ENCODE data around the gene AGXT2.

AGXT2 gene

DNA sequence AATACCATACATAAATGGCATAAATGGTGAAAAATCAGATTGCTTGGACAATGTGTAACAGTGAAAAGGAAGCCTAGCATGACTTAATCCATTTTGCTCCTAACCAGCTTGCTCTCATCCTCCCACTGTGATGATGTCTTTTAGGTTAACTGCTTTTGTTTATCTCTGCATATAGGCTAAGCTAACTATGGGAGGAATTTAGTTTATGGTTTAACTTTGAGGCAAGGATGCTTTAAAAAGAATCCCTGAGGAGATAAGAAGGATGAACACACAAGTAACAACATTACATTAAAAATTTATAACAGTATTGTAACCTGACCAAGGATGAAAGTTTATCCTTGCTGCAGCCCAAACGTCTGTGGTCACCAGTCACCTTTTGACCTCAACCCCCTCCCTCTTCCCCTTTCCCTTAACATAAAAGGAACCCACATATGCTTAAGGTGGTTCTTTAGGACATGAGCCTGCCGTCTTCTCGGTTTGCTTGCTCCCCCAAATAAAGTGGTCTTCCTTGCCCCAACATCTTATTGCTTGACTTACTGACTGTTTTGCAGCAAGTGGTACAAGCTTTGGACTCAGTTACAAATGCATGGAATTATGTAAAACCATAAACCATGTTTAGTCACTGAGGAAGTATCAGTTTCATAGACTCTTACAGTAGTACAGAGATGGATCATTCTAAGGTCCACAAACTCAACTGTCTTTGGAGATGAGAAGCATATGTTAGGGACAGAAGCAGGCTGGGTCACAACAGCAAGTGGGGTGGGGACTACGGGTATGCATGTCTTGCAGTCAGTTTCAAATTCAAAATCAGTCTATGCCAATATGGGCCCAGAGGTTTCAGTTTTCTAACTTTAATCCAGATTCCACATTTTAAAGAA lies 31.3 kb downstream of the AGXT2 start:
- Mint-ChIP-seq H3K4me3 (no peak overlapping the region), H3K27ac (no peak overlapping the region), H3K36me3 (no peaks in the 10 kb centered on the region), H3K4me1 (peaks cover 2% of the 10 kb centered on the region), H3K9me3 (peaks cover 2% of the 10 kb centered on the region), H3K27me3 (peaks cover 5% of the 10 kb centered on the region)
- DNase-seq (ENCODE audit: low spot score in 2 of 2) (no peak), ATAC-seq (ENCODE audit: low read depth) (no peak)

DNA sequence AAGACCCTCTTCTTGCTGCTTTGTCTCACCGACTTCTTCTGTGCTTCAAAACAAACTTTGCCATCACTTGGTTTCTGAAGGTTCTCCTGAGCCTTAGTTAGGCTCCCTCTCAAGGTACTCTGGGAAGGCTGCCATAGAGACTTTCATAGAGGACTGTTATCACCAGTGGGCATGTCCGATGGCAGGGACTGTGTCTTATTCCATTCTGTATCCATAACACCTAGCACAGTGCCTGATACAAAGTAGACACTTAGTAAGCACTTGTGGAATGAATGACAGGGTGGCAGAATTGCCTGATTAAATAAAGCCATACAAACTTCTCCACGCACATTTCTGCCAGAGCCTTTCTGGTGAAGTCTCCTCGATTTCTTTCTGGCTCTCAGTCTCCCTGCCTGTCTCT lies 32.7 kb downstream of the AGXT2 start:
- H3K27me3 Mint-ChIP-seq: peaks cover 8% of the 10 kb centered on the region
- H3K4me3 Mint-ChIP-seq: no peak overlapping the region
- H3K4me1 Mint-ChIP-seq: peaks cover 2% of the 10 kb centered on the region
- no peak overlapping the region for H3K27ac Mint-ChIP-seq
- H3K36me3 Mint-ChIP-seq: no peaks in the 10 kb centered on the region
- peaks cover 2% of the 10 kb centered on the region for H3K9me3 Mint-ChIP-seq
- no peak for DNase-seq (ENCODE audit: low spot score in 2 of 2)
- no peak for ATAC-seq (ENCODE audit: low read depth)

DNA sequence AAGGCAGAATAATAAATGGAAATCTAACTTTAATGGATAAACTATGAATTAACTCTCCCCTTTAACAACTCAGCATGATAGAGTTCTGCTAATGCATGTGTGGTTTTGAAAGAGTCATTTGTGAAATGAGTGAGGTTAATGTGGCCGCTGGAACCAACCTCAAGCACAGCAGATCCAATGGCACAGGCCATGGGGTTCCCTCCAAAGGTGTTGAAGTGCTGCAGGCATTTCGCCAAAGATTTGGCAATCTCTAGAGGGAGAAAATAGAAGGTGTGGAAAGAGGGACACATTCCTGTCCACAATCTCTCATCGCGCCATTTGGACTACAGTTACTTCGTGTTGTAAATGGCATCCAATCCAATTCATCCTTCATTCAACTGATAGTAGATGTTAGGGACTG lies 35.0 kb downstream of the AGXT2 start:
- Mint-ChIP-seq H3K27me3 (peaks cover 16% of the 10 kb centered on the region), H3K36me3 (no peaks in the 10 kb centered on the region), H3K4me1 (peaks cover 2% of the 10 kb centered on the region), H3K27ac (no peak overlapping the region), H3K9me3 (no peaks in the 10 kb centered on the region), H3K4me3 (no peak overlapping the region)
- ATAC-seq (ENCODE audit: low read depth) (no peak), DNase-seq (ENCODE audit: low spot score in 2 of 2) (no peak)

DNA sequence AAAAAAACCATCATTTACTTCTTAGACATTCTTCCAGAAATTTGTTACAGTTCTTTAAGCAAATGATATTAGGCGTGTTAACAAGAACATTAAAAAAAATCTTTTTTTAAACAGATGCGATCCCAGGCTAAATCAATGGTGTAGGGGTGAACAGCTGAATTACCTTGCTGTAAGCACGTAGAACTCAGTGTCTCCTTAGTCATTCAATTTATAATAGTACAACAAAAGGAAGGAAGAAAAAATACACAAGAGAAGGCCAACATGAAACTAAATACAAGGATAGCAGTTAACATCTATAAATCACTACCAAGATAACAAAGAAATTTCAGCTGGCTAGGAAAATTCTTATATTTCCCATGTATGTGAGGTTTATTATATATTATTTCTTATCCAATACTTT lies 35.4 kb downstream of the AGXT2 start:
- H3K4me1 Mint-ChIP-seq: peaks cover 2% of the 10 kb centered on the region
- peaks cover 17% of the 10 kb centered on the region for H3K27me3 Mint-ChIP-seq
- H3K27ac Mint-ChIP-seq: no peak overlapping the region
- no peaks in the 10 kb centered on the region for H3K9me3 Mint-ChIP-seq
- H3K4me3 Mint-ChIP-seq: no peak overlapping the region
- DNase-seq (ENCODE audit: low spot score in 2 of 2): no peak
- no peak for ATAC-seq (ENCODE audit: low read depth)
- no peaks in the 10 kb centered on the region for H3K36me3 Mint-ChIP-seq

DNA sequence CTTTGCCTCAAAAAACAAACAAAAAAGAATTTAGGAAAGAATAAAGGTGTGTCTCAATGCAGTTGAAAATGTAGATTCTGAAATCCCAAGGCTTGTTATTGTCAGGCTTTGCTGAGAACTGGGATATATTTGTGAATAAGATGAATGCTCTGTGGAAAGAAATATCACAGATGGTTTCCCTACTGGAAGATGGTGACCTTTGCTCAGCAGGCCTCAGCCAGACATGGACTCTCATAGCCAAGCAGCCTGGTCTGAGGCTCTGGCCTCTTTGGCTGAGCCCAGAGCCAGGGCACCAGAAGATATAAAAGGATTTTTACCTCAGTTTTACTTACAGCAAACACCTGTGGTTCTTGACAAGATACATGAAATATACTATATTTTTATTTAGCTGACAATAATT lies 37.1 kb downstream of the AGXT2 start:
- H3K36me3 Mint-ChIP-seq: no peaks in the 10 kb centered on the region
- no peak for DNase-seq (ENCODE audit: low spot score in 2 of 2)
- H3K4me3 Mint-ChIP-seq: no peak overlapping the region
- no peaks in the 10 kb centered on the region for H3K4me1 Mint-ChIP-seq
- peaks cover 16% of the 10 kb centered on the region for H3K27me3 Mint-ChIP-seq
- no peaks in the 10 kb centered on the region for H3K9me3 Mint-ChIP-seq
- H3K27ac Mint-ChIP-seq: no peak overlapping the region
- ATAC-seq (ENCODE audit: low read depth): no peak

DNA sequence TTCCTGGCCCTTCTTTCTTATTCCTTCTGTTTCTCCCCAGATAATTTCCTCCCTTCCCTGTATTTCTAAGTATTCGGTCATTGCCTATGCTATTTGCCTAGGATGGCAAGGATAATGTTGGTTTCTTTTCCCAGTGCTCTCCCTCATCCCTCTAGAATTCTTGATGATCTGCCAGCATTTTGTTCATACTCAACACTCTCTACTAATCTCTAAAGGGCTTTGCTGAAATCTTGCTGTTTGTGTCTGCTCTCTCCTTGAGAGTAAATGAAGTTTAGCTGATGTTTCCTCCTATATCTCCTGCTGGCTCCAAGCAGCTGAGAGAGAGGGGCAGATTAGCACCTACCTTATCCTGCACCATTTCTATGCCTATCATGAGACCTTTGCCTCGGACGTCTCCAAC lies 38.1 kb downstream of the AGXT2 start:
- no peaks in the 10 kb centered on the region for H3K4me1 Mint-ChIP-seq
- no peak overlapping the region for H3K27ac Mint-ChIP-seq
- no peaks in the 10 kb centered on the region for H3K9me3 Mint-ChIP-seq
- no peaks in the 10 kb centered on the region for H3K36me3 Mint-ChIP-seq
- no peak for DNase-seq (ENCODE audit: low spot score in 2 of 2)
- ATAC-seq (ENCODE audit: low read depth): no peak
- H3K27me3 Mint-ChIP-seq: peaks cover 19% of the 10 kb centered on the region
- H3K4me3 Mint-ChIP-seq: no peak overlapping the region

DNA sequence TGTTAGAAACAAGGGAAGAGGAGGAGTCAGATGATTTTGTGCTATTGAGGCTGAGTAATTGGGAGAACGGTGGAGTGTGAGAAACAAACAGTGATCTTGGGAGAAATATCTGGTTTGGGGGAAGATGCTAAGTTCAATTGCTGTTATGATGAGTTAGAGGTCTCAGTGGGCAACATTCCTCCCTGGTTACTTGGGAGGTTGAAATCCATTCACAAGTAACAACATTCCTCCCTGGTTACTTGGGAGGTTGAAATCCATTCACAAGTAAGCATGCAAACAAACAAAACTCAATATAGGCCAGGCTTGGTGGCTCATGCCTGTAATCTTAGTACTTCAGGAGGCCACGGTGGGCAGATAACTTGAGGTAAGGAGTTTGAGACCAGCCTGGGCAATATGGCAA lies 38.7 kb downstream of the AGXT2 start:
- Mint-ChIP-seq H3K4me3 (no peak overlapping the region), H3K27ac (no peak overlapping the region), H3K9me3 (no peaks in the 10 kb centered on the region), H3K4me1 (no peaks in the 10 kb centered on the region), H3K36me3 (no peaks in the 10 kb centered on the region), H3K27me3 (peaks cover 22% of the 10 kb centered on the region)
- DNase-seq (ENCODE audit: low spot score in 2 of 2) (no peak), ATAC-seq (ENCODE audit: low read depth) (no peak)

DNA sequence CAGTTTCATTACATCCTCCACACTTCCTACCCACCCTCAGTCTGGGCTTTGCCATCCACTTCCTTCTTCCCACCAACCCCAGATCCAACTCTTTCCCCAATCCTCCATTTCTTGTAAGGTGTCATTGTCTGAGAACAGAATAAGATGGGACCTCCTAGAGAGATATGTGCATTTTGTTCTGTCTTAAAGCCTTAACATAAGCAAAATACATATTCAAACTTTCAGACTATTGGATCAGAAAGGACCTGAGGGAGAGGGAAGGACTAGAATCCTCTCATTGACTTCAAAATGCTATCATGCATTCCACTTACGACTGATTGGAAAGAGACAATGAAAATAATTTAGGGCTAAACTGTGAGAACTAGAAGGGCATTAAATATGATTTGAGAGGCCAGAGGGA lies 43.0 kb downstream of the AGXT2 start:
- H3K36me3 Mint-ChIP-seq: no peaks in the 10 kb centered on the region
- H3K4me1 Mint-ChIP-seq: no peaks in the 10 kb centered on the region
- no peak overlapping the region for H3K4me3 Mint-ChIP-seq
- DNase-seq (ENCODE audit: low spot score in 2 of 2): no peak
- H3K27ac Mint-ChIP-seq: no peak overlapping the region
- H3K9me3 Mint-ChIP-seq: no peaks in the 10 kb centered on the region
- peaks cover 19% of the 10 kb centered on the region for H3K27me3 Mint-ChIP-seq
- ATAC-seq (ENCODE audit: low read depth): no peak

DNA sequence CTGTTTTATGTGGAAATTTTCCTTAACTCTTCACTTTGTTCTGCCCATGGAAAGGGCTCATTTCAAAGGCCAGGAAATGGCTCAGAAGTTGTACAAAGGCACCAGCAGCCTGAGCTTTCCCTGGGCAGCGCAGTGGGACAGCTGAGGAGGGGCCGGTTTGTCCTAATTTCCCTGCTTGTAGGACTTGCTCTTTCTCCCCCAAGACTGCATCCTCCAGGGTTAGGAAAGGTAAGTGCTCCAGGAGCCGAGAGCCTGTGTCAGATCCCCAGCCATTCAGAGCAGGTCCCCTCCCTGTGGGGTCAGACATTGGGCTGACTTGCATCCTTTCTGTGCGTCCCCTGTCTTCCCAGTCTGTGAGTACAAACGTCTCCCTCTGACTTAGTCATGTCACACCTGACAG lies 43.5 kb downstream of the AGXT2 start:
- ATAC-seq (ENCODE audit: low read depth) (no peak), DNase-seq (ENCODE audit: low spot score in 2 of 2) (no peak)
- Mint-ChIP-seq H3K36me3 (no peaks in the 10 kb centered on the region), H3K27ac (no peak overlapping the region), H3K27me3 (peaks cover 15% of the 10 kb centered on the region), H3K9me3 (no peaks in the 10 kb centered on the region), H3K4me3 (no peak overlapping the region), H3K4me1 (no peaks in the 10 kb centered on the region)

DNA sequence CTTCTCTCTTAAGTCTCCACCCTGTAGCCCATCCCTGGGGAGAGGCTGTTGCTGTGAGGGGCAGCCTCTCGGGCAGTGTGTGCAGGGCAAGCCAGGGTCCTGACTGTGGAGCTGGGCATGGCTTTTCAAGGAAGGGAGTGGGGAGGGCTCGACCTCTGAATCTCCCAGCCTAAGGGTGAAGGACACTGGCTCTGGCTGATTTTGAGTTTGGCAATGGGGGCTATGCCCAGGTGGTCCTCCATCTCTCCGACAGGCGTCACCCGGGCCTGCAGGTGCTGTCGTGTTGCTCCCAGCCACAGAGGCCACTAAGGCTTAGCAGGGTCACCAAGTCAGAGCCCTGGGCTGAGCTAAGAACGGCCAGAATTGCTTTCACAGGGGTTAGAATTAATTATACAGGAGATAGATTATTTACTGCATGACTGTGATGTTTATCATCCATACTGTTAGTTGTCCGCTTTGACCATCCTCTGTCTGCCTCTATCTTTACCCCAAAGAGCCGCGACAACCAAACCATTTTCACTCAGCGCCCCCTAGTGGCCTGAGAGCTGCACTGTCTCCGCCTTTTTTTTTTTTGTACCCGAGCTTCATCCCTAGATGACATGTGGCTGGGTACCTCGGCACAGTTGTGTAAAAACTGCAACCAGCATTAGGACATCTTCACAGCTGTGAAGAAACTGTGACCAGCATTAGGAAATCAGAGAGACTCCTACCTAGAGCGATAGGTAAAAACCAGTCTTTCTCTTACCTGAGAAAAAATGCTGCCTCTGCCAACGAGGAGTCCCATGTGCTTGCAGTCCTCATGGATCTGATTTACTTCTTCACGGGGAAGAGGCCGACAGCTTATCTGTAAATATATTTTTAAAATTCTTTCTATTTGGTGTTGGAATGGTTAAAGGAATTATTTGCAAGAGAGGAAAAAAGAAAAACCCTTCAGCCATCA lies 44.5 kb downstream of the AGXT2 start:
- peak; percentile 31 to 38 for DNase-seq (ENCODE audit: low spot score in 2 of 2)
- Mint-ChIP-seq H3K27ac (no peak overlapping the region), H3K4me3 (no peak overlapping the region), H3K36me3 (no peaks in the 10 kb centered on the region), H3K4me1 (no peaks in the 10 kb centered on the region), H3K9me3 (no peaks in the 10 kb centered on the region), H3K27me3 (peaks cover 13% of the 10 kb centered on the region)
- ATAC-seq (ENCODE audit: low read depth): peak; percentile 26

DNA sequence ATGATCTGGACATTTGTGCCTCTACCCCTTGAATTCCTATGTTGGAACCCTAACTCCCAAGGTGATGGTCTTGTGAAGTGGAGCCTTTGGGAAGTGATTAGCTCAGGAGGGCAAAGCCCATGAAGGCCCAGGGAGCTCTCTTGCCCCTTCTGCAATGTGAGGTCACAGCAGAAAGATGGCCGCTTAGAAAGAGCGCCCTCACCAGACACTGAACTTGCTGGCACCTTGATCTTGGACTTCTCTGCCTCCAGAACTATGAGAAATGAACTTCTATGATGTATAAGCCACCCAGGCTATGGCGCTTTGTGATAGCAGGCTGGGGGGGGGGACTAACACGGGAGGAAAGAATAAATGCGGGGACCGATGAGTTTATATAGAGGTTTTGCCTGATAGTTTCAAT lies 45.3 kb downstream of the AGXT2 start:
- no peak overlapping the region for H3K4me3 Mint-ChIP-seq
- no peak for ATAC-seq (ENCODE audit: low read depth)
- no peak overlapping the region for H3K27ac Mint-ChIP-seq
- no peak for DNase-seq (ENCODE audit: low spot score in 2 of 2)
- H3K9me3 Mint-ChIP-seq: no peaks in the 10 kb centered on the region
- no peaks in the 10 kb centered on the region for H3K4me1 Mint-ChIP-seq
- no peaks in the 10 kb centered on the region for H3K36me3 Mint-ChIP-seq
- peaks cover 13% of the 10 kb centered on the region for H3K27me3 Mint-ChIP-seq

DNA sequence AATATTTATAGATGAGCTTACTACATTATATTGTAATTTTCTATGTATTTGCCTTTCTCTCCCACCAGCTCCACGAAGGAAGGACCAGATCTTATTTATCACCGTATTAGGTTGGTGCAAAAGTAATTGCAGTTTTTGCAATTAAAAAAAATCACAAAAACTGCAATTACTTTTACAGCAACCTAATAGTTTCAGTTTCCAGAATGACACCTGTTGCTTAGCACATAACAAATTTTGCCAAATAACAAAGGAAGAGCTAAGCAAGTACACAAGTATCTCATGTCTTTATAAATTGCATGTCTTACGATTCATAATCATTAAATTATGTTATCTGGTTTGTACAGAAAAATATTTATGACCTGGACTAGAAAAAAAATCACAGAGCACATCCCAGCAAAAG lies 45.9 kb downstream of the AGXT2 start:
- H3K4me3 Mint-ChIP-seq: no peak overlapping the region
- H3K9me3 Mint-ChIP-seq: no peaks in the 10 kb centered on the region
- no peaks in the 10 kb centered on the region for H3K36me3 Mint-ChIP-seq
- ATAC-seq (ENCODE audit: low read depth) (no peak), DNase-seq (ENCODE audit: low spot score in 2 of 2) (no peak)
- no peak overlapping the region for H3K27ac Mint-ChIP-seq
- H3K27me3 Mint-ChIP-seq: peaks cover 11% of the 10 kb centered on the region
- H3K4me1 Mint-ChIP-seq: no peaks in the 10 kb centered on the region

DNA sequence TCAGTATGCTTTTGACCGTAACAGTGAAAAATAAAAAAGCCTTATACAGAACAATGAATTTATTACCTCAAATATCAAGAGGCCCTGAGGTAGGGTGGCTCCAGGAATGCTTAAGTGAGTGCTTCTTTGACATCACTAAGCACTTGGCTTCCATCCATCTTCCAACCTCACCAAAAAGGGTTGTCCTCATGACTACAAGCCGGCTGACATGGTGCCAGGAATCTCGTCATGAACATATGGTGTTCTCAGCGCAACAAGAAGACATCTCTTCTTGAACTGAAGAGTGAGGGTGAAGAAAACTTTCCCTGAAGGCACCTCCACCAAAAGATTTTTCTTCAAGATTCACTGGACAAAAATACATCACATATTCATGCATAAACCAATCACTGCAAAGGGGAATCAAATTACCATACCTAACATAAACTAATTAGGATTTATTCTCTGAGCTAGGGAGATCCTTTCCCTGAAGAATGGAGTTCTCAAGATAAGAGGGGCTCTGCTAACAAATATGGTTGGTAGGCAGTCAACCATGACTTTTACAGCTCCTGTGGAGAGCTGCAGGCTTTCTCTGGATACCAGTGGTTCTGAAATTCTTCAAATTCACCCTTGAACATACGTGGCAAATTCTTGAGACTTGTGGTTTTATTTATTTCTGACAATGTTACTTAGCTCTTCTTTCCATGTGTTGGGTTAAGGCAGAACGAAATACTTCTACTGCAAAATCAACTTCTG lies 49.5 kb downstream of the AGXT2 start:
- DNase-seq (ENCODE audit: low spot score in 2 of 2): no peak
- H3K27me3 Mint-ChIP-seq: peaks cover 14% of the 10 kb centered on the region
- H3K27ac Mint-ChIP-seq: no peak overlapping the region
- H3K9me3 Mint-ChIP-seq: no peaks in the 10 kb centered on the region
- no peak for ATAC-seq (ENCODE audit: low read depth)
- no peaks in the 10 kb centered on the region for H3K4me1 Mint-ChIP-seq
- H3K4me3 Mint-ChIP-seq: no peak overlapping the region
- H3K36me3 Mint-ChIP-seq: no peaks in the 10 kb centered on the region

DNA sequence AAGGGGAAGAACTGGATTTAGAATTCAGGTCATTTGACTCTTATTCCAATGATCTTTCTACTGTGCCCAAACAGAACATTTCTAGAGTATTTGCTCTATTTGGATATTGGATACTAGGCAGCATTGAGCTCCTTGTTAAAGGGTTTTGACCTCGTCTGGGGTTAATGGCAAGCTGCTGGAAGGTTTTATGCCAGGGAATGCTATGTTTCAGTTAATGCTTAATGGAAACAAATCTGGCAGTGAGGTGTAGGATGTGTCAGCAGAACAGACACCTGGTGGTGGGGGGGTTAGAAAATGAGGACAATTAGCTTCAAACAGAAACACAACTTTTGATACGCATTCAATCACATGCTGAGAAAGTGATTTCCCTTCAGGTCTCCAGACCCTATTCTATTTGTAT lies 51.5 kb downstream of the AGXT2 start:
- H3K4me1 Mint-ChIP-seq: no peaks in the 10 kb centered on the region
- no peak for DNase-seq (ENCODE audit: low spot score in 2 of 2)
- H3K4me3 Mint-ChIP-seq: no peak overlapping the region
- no peaks in the 10 kb centered on the region for H3K36me3 Mint-ChIP-seq
- ATAC-seq (ENCODE audit: low read depth): no peak
- no peak overlapping the region for H3K27ac Mint-ChIP-seq
- peaks cover 16% of the 10 kb centered on the region for H3K27me3 Mint-ChIP-seq
- no peaks in the 10 kb centered on the region for H3K9me3 Mint-ChIP-seq

Measured in memory B cell (primary cell).